Measurements from ENCODE around the gene UBA1.

The UBA1 gene

DNA sequence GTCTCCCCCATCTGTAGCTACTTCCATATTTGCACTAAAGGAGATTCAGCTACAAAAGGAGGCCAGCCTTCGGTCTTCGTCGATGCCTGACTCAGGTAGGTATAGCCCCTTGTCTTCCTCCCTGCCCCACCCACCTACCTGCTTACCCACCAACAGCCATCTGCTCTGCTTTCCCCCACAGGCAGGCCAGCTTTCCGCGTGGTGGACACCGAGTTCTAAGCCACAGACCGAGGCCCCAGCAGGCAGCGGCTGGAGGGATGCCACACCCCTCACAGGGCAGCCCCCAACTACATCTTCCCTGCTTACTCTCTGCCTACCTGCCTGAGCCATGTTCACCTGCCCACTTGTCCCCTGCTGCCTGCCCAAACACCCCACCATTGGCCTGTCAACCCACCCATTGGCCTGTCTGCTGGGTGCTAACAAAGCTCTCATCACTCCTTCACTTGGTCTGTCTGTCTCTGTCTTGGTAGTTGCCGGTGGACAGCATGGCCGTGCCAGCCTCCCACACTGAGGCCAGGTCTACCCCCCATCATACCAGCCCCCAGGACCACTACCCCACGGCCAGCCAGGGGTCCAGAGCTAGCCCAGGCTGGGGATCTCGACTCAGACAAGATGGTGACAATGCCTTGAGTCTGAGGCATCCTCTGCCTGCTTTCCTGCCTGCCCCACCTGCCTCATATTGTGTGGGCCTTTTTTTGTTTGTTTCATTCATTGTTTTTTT, 35.1 kb downstream of the UBA1 start:
- no peak overlapping the region for H3K27ac ChIP-seq
- TF ChIP-seq, protein P1, sequence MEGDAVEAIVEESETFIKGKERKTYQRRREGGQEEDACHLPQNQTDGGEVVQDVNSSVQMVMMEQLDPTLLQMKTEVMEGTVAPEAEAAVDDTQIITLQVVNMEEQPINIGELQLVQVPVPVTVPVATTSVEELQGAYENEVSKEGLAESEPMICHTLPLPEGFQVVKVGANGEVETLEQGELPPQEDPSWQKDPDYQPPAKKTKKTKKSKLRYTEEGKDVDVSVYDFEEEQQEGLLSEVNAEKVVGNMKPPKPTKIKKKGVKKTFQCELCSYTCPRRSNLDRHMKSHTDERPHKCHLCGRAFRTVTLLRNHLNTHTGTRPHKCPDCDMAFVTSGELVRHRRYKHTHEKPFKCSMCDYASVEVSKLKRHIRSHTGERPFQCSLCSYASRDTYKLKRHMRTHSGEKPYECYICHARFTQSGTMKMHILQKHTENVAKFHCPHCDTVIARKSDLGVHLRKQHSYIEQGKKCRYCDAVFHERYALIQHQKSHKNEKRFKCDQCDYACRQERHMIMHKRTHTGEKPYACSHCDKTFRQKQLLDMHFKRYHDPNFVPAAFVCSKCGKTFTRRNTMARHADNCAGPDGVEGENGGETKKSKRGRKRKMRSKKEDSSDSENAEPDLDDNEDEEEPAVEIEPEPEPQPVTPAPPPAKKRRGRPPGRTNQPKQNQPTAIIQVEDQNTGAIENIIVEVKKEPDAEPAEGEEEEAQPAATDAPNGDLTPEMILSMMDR (conservative IDR thresholded peaks at IDR 0.05): no peak

DNA sequence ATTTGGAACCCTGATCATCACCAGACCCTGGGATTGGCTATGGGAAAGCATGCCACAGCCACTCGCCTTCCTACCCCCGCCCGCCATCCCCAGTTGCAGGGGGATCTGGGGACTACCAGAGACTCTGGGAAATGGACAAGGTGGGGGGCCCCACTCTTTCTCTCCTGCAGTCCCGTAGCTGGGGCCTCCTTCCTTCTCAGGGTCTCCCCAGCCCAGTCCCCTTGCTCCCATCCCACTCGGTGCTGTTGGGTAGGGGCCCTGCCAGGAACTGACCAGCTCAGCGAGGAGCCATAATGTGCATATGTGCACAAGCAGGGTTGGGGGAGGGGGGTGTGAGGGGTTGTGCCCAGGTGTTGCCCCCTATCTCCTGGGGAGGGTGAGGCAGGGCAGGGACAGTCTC, 35.8 kb downstream of the UBA1 start:
- H3K27ac ChIP-seq: no peak overlapping the region
- TF ChIP-seq, protein P1 (conservative IDR thresholded peaks at IDR 0.05): no peak

DNA sequence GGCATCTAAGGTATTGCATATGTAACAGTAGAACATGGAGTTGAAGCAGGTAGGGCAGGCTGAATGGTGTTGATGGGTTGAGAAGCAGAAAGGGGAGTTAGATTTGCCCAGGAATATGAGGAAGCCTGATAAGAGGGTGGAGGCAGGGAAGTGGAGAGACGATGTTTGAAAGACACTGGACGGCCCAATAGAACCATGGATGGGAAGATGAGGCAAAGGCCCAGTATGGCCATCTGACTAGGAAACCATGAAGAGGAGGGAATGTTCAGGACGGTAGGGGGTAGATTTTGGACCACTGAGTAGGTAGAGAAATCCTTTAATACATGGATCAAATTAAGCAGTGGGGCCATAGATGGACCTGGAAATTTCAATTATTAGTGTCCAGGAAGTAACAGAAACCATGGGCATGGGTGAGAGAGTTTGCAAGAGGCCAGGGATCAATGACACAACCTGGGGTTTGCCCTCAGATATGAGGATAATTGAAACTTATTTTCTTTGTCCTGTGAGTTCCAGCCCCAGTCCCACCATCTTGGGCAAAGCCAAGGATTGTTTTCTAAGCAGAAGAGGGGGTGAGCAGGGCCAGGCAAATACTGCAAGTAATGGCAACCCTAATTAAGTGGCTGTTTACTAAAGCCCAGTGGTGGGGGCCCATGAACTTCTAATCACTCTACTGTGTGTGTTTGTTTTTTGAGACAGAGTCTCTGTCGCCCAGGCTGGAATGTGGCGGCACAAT, 36.7 kb downstream of the UBA1 start:
- TF ChIP-seq, protein P1 (conservative IDR thresholded peaks at IDR 0.05): no peak
- H3K27ac ChIP-seq: no peak overlapping the region

DNA sequence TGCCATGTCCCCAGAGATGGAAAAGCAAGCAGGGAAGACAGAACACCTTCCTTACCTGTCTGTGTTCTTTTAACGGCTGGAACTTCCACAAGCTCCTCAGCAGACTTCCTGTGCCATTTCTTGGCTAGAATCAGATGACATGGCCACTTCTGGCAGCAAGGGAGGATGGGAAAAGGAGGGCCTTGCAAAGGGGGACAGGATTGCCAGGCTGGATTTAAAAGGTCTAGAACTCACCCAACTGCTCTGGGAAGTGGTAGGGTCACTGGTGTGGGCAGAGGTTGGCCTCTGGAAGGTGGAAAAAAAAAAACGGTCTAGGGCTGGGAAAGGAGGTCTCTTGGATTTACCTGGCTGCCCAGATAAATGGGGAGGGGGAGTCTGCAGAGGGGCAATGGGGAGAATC, 37.5 kb downstream of the UBA1 start:
- no peak overlapping the region for H3K27ac ChIP-seq
- TF ChIP-seq, protein P1 (conservative IDR thresholded peaks at IDR 0.05): no peak

DNA sequence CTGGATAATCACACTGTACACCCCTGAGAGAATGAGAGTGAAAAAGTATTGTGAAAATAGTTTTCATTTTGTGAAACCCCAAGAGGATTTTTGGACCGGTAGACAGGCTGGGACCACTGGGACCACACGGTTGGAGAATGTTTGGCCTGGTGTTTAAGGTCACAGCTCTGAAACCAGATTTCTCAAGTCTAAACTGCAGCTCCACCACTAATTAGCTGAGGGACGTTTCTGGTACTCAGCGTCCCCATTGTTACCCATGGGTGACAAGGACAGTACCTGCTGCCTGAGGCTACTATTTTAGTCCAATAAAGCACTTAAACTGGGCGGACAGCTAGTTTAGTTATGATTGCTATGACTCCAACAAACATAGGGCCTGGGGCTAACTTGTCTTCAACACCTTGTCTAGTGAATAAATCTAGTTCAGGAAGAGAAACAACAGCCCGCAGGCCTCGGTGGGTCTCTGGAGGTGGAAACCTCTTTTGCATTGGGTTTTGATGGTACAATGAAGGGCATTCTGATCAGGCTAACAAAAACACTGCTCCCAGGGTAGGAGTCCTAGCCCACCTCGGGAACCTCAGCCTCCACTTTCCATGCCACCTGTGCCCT, 38.7 kb downstream of the UBA1 start:
- TF ChIP-seq, protein P1 (conservative IDR thresholded peaks at IDR 0.05): no peak
- H3K27ac ChIP-seq: peak overlapping the region; percentile 86

DNA sequence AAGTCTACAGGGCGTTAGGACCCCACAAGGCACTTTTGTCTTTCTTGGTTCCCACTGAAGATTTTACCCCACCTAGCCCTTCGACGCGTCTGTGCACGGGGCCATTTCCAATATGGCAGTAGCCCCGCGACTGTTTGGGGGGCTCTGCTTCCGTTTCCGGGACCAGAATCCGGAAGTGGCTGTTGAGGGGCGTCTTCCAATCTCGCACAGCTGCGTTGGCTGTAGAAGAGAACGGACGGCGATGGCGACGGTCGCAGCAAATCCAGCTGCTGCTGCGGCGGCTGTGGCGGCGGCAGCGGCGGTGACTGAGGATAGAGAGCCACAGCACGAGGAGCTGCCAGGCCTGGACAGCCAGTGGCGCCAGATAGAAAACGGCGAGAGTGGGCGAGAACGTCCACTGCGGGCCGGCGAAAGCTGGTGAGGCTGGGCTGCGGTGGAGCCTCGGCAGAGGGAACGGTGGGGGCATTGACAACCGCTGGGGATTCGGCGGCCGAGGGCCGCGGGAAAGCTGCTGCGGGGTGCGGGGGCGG, 39.2 kb downstream of the UBA1 start, which contains the start of gene USP11:
USP11 (plus strand) TSS at position 207 of the 530 bp plus-strand sequence; CDS start at position 242, 35 bp downstream.
- TF ChIP-seq, protein P1 (conservative IDR thresholded peaks at IDR 0.05): no peak
- peak within 1 kb of the TSS; percentile 86 for H3K27ac ChIP-seq

All from VCaP (cell line).